Activated T-helper 17 cell treated with anti-CD3 and anti-CD28 coated beads, Interleukin-2, amount 50 U/mL, for 72 hours (primary cell): ENCODE measurements around the gene PAX8. TPM values are rescaled to one million over a fixed set of nuclear protein-coding genes. Genes with fewer than 3 reads are reported as not detected.

ENCODE experiments used
- ATAC-seq: fragments of 150-1000 bp; cut with Tn5 transposase; replicated peaks from 2 replicates; pipeline ENCODE4 v1.10.0; 2021; ENCODE audit warnings: mild to moderate bottlenecking, moderate library complexity
- H3K27ac Mint-ChIP-seq: one replicate; pipeline ENCODE4 v1.8.0; 2022; ENCODE audit warnings: mixed read lengths
- H3K27me3 Mint-ChIP-seq: one replicate; pipeline ENCODE4 v1.8.0; 2022; ENCODE audit warnings: mixed read lengths
- H3K36me3 Mint-ChIP-seq: one replicate; pipeline ENCODE4 v1.8.0; 2022; ENCODE audit warnings: low read depth, mild to moderate bottlenecking, mixed read lengths
- H3K4me1 Mint-ChIP-seq: one replicate; pipeline ENCODE4 v1.8.0; 2022; ENCODE audit warnings: mixed read lengths
- H3K4me3 Mint-ChIP-seq: one replicate; pipeline ENCODE4 v1.8.0; 2022; ENCODE audit warnings: mild to moderate bottlenecking, mixed read lengths
- H3K9me3 Mint-ChIP-seq: one replicate; pipeline ENCODE4 v1.8.0; 2022; ENCODE audit warnings: mixed read lengths
- total RNA-seq, 2 donors: library from RNA; stranded (reverse); gene quantifications; one replicate each; pipeline ENCODE4 v1.2.3, GENCODE V29; 2022

PAX8 gene
- total RNA-seq, 2 donors from 2014 or later = 0.86 to 1.6 TPM

- no peak for ATAC-seq
- Mint-ChIP-seq H3K36me3 (peaks cover 31% of the 10 kb centered on the region), H3K27ac (peak overlapping the region; percentile 42), H3K9me3 (peaks cover 4% of the 10 kb centered on the region), H3K27me3 (no peaks in the 10 kb centered on the region), H3K4me1 (peaks cover 55% of the 10 kb centered on the region), H3K4me3 (peak overlapping the region; percentile 69)
These were observed 109.1 kb downstream of the PAX8 start for GRCh38 chr2:113169586-113169985.

GRCh38 chr2:113169002-113169530 is 109.7 kb downstream of the PAX8 start:
- peak overlapping the region; percentile 69 for H3K4me3 Mint-ChIP-seq
- H3K27ac Mint-ChIP-seq = peak overlapping the region; percentile 88
- no peaks in the 10 kb centered on the region for H3K27me3 Mint-ChIP-seq
- H3K4me1 Mint-ChIP-seq = peaks cover 60% of the 10 kb centered on the region
- H3K9me3 Mint-ChIP-seq = peaks cover 4% of the 10 kb centered on the region
- peak; percentile 10 for ATAC-seq
- H3K36me3 Mint-ChIP-seq = peaks cover 26% of the 10 kb centered on the region

DNA sequence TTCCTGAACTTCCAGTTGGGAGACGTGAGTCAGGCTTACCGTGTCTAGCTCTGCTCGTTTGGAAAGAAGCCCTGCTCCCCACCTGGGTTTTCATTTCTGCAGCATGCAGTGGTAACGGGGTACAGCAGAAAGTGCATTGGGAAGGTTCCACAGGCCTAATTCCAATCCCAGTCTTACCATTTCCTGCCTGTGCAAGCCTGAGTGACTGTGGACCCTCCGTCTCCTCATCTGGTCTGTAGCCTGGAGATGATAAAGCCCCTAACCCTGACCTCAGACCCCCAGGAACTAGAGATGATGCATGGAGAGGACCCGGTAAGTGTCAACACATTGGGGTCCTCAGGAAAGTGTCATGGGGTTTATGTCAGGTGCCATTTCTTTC is 110.8 kb downstream of the PAX8 start:
- ATAC-seq = no peak
- peaks cover 4% of the 10 kb centered on the region for H3K9me3 Mint-ChIP-seq
- peaks cover 15% of the 10 kb centered on the region for H3K36me3 Mint-ChIP-seq
- peak overlapping the region; percentile 88 for H3K27ac Mint-ChIP-seq
- H3K4me3 Mint-ChIP-seq = peak overlapping the region; percentile 69
- H3K4me1 Mint-ChIP-seq = peaks cover 52% of the 10 kb centered on the region
- H3K27me3 Mint-ChIP-seq = no peaks in the 10 kb centered on the region

DNA sequence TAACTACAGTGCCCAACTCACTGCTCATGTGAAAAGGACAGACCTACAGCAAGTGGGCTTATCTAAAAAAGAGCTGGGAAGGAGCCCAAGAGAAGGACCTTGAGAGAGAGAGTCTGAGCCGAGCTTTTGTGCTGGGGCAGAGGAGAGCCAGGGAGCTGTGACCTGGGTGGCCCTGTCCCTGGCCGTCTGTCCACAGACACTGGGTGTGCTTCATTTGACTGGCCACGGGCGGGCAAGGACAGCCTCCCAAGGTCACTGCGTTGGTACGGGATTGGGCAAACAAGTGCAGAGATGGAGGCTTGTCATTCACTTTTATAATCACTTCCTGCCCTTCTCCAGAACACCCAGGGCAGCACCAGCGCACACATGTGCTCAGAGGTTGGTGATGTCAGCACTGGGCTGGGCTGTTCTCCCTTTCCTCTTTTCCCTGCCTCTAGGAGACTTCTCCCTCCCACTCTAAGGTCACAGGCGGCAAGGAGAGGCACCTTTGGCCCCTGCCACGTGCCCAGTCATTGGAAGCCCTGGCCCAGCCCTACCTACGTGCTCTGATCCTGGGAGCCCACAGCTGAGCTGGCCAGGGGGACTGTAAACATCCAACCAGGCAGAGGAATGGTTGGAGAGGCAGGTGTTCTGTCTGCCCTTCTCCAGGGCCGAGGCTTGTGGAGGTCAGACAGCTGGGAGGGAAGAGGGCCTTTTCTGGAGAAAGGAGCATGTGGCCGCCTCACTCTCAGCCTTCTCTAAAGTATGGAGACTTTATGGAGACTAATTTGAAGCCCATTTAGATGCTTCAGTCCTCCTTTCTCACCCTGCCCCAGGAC is 111.4 kb downstream of the PAX8 start:
- no peaks in the 10 kb centered on the region for H3K27me3 Mint-ChIP-seq
- H3K4me1 Mint-ChIP-seq = peaks cover 53% of the 10 kb centered on the region
- peak overlapping the region; percentile 69 for H3K4me3 Mint-ChIP-seq
- peak overlapping the region; percentile 88 for H3K27ac Mint-ChIP-seq
- peak; percentile 76 for ATAC-seq
- peaks cover 4% of the 10 kb centered on the region for H3K9me3 Mint-ChIP-seq
- peaks cover 11% of the 10 kb centered on the region for H3K36me3 Mint-ChIP-seq

GRCh38 chr2:113166187-113166645 is 112.5 kb downstream of the PAX8 start:
- peaks cover 45% of the 10 kb centered on the region for H3K4me1 Mint-ChIP-seq
- no peaks in the 10 kb centered on the region for H3K27me3 Mint-ChIP-seq
- no peak for ATAC-seq
- H3K4me3 Mint-ChIP-seq = peak overlapping the region; percentile 69
- H3K9me3 Mint-ChIP-seq = peaks cover 3% of the 10 kb centered on the region
- peak overlapping the region; percentile 88 for H3K27ac Mint-ChIP-seq
- peaks cover 3% of the 10 kb centered on the region for H3K36me3 Mint-ChIP-seq

Other genes with a start within 250 kb of the PAX8 start
- not detected for gene IL36B, start 226.1 kb downstream of the PAX8 start, total RNA-seq
- gene IL36RN, start 219.7 kb downstream of the PAX8 start, total RNA-seq = not detected
- not detected for gene IL1F10, start 211.0 kb downstream of the PAX8 start, total RNA-seq
- gene IL1RN, start 151.3 kb downstream of the PAX8 start, total RNA-seq = 10 to 100 TPM; 12.8 to 32.8 TPM
- 100 to 1,000 TPM; 300 to 503 TPM for gene PSD4, start 105.0 kb downstream of the PAX8 start, total RNA-seq
- gene ZNG1B, start 158.8 kb upstream of the PAX8 start, total RNA-seq = 10 to 100 TPM; 37.6 to 46.9 TPM
- gene FOXD4L1, start 219.7 kb upstream of the PAX8 start, total RNA-seq = under 1 TPM; 0.11 to 0.32 TPM